ENCODE measurements around the gene USP24. TPM values are rescaled to one million over a fixed set of nuclear protein-coding genes. Genes with fewer than 3 reads are reported as not detected.

USP24 gene
- total RNA-seq, 4 donors from 2014 or later = 68.2 to 137 (median 96.1) TPM

DNA sequence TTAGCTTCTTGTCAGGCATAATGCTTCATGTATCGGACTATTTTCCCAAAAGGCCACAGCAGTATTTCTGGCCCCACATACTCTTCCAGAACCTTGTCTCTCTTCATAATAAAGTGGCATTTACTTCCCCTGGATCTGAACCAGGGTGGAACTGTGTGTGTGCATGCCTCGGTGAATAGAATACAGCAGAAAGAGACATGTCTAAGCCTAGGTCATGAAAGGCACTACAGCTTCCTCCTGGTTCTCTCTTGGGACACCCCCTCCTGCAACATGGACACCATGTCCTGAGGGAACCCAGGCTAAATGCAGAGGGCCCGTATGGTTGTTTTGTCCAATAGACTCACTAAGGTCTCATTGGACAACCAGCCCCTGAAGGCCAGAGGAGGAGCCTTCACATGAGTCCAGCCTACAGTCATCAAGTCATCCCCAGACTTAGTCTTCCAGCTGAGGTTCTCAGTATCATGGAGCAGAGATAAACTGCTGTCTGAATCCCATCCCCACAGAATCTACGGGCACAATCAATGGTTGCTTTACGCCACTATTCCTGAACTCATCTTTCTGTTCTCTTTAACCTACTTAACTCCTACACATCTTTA lies 35.0 kb downstream of the USP24 start:
- no peak for TF ChIP-seq CTCF (IDR thresholded peaks at IDR 0.05; ENCODE audit: low read depth)

- TF ChIP-seq CTCF (IDR thresholded peaks at IDR 0.05; ENCODE audit: low read depth) = no peak
Observed at GRCh38 chr1:55179177-55179835, 35.9 kb downstream of the USP24 start.

DNA sequence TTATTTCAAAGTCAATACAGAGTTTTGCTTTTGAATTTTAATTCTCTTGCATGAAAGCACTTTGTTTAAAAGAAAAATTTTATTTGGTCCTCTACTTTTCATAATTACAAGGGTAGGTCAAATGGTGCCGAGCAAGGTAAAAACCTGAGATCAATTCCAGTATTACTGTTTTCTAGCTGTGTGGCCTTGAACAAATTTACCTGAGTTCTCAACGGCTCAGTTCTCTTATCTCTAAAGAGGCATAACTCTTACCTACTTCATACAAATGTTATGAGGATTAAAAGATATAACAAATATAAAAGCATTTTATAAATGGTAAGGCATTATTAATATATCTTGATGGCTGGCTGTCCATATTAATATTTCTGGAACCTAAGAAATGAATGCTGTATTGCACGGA lies 42.5 kb downstream of the USP24 start:
- no peak for TF ChIP-seq CTCF (IDR thresholded peaks at IDR 0.05; ENCODE audit: low read depth)

GRCh38 chr1:55172272-55172671 lies 42.9 kb downstream of the USP24 start:
- no peak for TF ChIP-seq CTCF (IDR thresholded peaks at IDR 0.05; ENCODE audit: low read depth)

GRCh38 chr1:55171694-55172093 lies 43.5 kb downstream of the USP24 start:
- no peak for TF ChIP-seq CTCF (IDR thresholded peaks at IDR 0.05; ENCODE audit: low read depth)

- no peak for TF ChIP-seq CTCF (IDR thresholded peaks at IDR 0.05; ENCODE audit: low read depth)
Observed at GRCh38 chr1:55170426-55170825, 44.7 kb downstream of the USP24 start.

- TF ChIP-seq CTCF (IDR thresholded peaks at IDR 0.05; ENCODE audit: low read depth) = no peak
Observed at GRCh38 chr1:55169126-55169525, 46.0 kb downstream of the USP24 start.

Measured in subcutaneous adipose tissue (tissue), 4 donors.